Stomach (tissue), 4 donors: Measurements from ENCODE around the gene TAC3.

Experiments
- EP300 ChIP-seq: sonication (generic); formaldehyde crosslinking; IDR thresholded peaks from one replicate; pipeline ENCODE4 v1.6.1; 2017; ENCODE audit warnings: antibody characterized with exemption
- POLR2A ChIP-seq, 4 donors: fragments of 450-650 bp; IDR thresholded peaks; one replicate each; pipeline ENCODE4 v1.6.1; 2016; ENCODE audit warnings: antibody characterized with exemption in 4 of 4, control low read depth in 2 of 4, mild to moderate bottlenecking in 1 of 4, moderate library complexity in 1 of 4

DNA sequence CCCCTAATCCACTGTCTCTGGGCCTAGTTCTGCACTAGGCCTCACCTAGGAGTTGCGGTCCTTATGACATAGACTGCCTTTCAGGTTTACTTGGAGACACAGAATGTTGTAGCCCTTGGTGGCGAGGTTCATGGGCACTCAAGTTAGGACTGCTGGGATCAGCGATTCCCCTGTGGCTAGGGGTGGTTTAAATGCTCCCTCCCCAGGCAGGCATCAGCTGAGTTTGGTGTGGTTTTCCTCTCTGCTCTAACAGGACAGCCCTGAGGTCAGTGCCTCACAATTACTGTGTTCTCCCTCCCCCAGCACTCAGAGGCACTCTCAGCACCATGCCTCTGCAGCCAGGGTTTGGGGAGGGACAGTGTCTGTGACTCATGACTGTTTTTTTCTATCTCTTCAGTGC, 36.7 kb downstream of the TAC3 start:
- TF ChIP-seq EP300 (no peak), POLR2A (IDR thresholded peaks at IDR 0.05) (no peak)
